Measurements from ENCODE around the gene DLG2. TPM values are rescaled to one million over a fixed set of nuclear protein-coding genes. Genes with fewer than 3 reads are reported as not detected.
A peak's percentile ranks its signal among the peaks of the same experiment; 100 is the strongest.

Gene DLG2
- total RNA-seq, 2 donors from 2014 or later, result 1.9 to 3.2 TPM

DNA sequence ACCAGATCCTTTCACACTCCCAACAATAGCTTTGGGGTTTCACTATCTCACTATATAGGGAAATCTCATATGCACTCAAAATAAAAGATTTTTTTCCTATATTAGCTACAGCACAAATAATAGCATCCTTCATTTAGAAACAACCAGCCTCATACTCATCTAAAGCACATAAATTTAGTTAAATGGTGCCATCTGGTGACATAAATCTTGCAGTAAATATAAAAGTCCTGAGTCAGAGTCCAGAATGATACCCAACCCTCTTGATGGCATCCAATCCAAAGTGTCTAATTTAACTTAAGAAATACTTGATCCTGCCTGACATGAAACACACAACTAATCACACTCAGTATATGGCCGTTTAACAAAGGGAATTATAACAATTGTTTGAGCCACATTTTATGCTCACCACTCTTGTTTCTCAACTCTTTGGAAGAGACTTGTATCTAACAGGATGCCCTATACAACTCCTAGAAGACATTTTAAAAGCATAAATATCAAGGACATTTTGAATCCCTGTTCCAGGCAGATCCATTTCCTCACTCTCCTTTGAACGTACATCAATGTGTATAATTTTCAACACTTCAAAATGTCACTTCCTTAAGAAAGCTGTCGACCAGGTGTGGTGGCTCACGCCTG lies 36.2 kb downstream of the DLG2 start:
- intact Hi-C loops (cut with DNase I, micrococcal nuclease), result no loop called here
- DNase-seq (no peak), ATAC-seq (peak; percentile 77)

- ATAC-seq (no peak), DNase-seq (no peak)
- intact Hi-C loops (cut with DNase I, micrococcal nuclease), result no loop called here
Observed at GRCh38 chr11:85589373-85589772, 37.8 kb downstream of the DLG2 start.

DNA sequence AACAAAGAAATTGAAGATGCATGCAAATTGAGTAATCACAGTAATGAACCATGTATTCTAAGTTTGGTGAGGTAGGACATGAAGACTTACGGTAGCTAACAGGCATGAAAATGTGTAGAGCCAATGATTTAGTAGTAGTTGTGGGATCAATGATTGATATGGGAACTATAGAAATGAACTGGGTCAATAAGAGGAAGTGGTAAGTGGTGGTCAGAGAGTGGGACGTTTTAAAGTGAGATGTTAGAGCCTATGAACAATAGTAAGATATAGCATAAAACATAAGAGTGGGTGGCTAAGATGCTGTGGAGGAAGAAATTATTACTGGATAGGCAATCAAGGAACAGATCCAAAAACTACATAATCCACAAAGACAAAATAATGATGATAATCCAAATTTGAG lies 45.0 kb downstream of the DLG2 start:
- no peak for DNase-seq
- intact Hi-C loops (cut with DNase I, micrococcal nuclease), result no loop called here

DNA sequence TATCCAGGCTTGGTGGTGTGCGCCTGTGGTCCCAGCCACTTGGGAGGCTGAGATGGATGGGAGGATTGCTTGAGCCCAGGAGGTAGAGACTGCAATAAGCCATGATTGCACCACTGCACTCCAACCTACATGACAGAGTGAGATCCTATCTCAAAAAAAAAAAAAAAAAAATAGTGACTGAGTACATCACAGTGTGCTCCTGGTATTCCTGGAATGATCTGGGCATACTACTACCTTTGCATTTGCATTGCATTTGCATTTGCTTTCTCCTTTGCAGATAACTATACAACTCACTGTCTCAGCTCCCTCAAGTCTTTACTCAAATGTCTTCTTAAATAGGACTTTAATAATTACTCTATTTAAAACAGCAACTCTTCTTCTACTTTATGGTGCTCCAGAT lies 51.8 kb downstream of the DLG2 start:
- intact Hi-C loops (cut with DNase I, micrococcal nuclease), result no loop called here
- DNase-seq, result no peak
- no peak for ATAC-seq

More for the DNA sequence above, 45.0 kb downstream of the DLG2 start:
- ATAC-seq, result no peak

GRCh38 chr11:85572056-85572455 lies 55.1 kb downstream of the DLG2 start:
- ATAC-seq, result no peak
- intact Hi-C loops (cut with DNase I, micrococcal nuclease), result no loop called here
- no peak for DNase-seq

- DNase-seq (no peak), ATAC-seq (no peak)
- intact Hi-C loops (cut with DNase I, micrococcal nuclease), result no loop called here
Observed at GRCh38 chr11:85569525-85569924, 57.6 kb downstream of the DLG2 start.

GRCh38 chr11:85558411-85558810 lies 68.7 kb downstream of the DLG2 start:
- intact Hi-C loops (cut with DNase I, micrococcal nuclease), result no loop called here
- ATAC-seq (no peak), DNase-seq (no peak)

GRCh38 chr11:85551881-85552280 lies 75.3 kb downstream of the DLG2 start:
- no peak for ATAC-seq
- intact Hi-C loops (cut with DNase I, micrococcal nuclease), result no loop called here
- DNase-seq, result no peak

GRCh38 chr11:85541683-85542082 lies 85.5 kb downstream of the DLG2 start:
- DNase-seq, result no peak
- intact Hi-C loops (cut with DNase I, micrococcal nuclease), result no loop called here
- ATAC-seq, result no peak

DNA sequence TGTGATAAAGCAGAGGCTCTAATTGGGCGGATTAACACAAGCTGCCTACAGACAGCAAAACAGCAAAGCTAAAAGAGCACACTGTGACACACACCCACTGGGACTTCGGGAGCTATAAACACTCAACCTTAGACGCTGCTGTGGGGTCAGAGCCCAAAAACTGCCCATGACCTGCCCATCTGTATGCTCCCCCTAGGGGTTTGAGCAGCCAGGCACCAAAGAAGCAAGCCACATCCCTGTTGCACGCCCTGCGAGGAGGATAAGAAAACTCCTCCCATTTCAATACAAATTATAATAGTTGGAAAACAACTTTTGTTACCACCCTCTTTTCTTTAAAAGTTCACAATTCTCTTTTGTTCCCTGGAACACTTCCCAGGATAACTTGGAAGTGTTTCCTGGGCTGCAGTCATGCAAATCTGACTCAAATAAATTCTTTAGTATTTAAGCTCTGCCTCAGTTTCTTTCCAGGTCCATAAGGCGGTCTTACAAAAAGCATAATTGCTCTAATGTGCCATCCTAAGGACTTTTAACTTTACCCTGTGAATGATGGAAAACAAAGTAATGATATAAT lies 86.4 kb downstream of the DLG2 start:
- no peak for ATAC-seq
- intact Hi-C loops (cut with DNase I, micrococcal nuclease), result no loop called here
- no peak for DNase-seq

- intact Hi-C loops (cut with DNase I, micrococcal nuclease), result no loop called here
- DNase-seq (no peak), ATAC-seq (no peak)
Observed at GRCh38 chr11:85540181-85540580, 87.0 kb downstream of the DLG2 start.

DNA sequence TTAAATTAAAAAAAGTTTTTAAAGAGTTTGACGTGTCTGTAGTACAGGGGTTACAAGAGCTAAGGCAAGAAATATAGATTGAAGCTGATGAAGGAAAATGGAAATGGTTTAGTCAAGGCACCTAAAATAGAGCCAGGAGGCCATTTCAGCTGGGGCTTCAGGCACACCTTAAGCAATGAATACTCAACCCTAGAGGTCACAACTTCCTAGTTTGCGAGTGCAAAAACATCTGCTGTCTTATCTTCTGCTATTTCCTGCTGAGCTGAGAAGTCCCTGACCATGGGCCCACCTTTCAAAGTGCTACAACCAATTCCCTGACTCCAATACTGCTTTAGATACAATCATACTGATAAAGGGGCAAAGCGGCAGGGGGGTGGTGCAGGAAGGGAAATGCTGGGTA lies 87.4 kb downstream of the DLG2 start:
- intact Hi-C loops (cut with DNase I, micrococcal nuclease), result no loop called here
- ATAC-seq, result no peak
- no peak for DNase-seq

DNA sequence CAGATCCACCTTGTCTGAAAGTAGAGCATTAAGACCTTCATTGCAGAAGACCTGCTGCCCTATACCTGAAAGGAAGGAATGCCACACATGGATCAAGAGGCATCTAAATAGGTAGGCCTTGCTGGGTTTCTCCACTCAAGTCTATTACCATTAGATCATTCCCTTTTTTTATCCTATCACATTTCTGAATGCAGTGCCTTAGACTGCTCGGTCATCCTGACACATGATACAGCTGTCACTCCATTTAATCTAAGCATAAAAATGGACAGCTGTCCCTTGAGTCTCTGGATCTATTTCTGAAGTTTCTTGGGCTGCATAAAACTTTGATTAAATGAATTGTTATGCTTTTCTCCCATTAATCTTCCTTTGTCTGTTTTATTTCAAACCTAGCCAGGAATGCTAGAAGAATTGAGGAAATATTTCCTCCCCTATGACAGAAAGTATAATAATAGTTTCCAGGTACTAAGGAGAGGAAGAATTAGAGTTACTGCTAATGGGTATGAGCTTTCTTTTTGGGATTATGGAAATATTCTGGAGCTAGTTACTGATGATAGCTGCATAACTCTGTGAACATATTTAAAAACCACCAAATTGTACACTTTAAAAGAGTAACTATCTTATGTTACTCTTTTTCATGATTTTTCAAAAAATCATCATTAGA lies 88.0 kb downstream of the DLG2 start:
- DNase-seq (no peak), ATAC-seq (no peak)
- intact Hi-C loops (cut with DNase I, micrococcal nuclease), result no loop called here

DNA sequence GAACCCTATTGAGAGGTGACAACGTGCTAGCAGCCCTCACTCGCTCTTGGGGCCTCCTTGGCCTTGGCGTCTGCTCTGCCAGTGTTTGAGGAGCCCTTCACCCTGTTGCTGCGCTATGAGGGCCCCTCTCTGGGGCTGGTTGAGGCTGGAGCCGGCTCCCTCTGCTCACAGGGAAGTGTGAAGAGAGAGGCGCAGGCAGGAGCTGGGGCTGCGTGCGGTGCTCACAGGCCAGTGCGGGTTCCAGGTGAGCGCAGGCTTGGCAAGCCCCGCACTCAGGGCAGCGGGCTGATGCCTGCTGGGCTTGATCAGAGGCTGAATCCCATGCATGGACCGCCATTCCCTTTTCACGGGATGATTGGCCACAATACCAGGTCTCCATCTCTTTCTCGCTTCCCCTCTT lies 90.7 kb downstream of the DLG2 start:
- intact Hi-C loops (cut with DNase I, micrococcal nuclease), result no loop called here
- DNase-seq (no peak), ATAC-seq (no peak)

DNA sequence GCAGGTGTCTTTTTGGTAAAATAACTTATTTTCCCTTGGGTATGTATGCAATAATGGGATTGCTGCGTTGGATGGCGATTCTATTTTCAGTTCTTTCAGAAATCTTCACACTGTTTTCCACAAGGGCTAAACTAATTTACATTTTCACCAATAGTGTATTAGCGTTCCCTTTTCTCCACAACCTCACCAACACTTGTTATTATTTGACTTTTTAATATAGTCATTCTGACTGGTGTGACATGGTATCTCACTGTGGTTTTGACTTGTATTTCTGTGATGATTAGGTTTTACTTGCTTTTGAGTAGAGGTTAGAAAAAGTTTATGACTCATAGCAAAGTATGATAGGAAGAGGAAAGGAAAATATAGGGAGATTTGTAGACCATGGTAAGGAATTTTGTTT lies 92.3 kb downstream of the DLG2 start:
- DNase-seq (no peak), ATAC-seq (no peak)

GRCh38 chr11:85531191-85531897 lies 95.8 kb downstream of the DLG2 start:
- ATAC-seq (no peak), DNase-seq (no peak)
- intact Hi-C loops (cut with DNase I, micrococcal nuclease), result no loop called here

More for the DNA sequence above, 92.3 kb downstream of the DLG2 start:
- intact Hi-C loops (cut with DNase I, micrococcal nuclease), result no loop called here

DNA sequence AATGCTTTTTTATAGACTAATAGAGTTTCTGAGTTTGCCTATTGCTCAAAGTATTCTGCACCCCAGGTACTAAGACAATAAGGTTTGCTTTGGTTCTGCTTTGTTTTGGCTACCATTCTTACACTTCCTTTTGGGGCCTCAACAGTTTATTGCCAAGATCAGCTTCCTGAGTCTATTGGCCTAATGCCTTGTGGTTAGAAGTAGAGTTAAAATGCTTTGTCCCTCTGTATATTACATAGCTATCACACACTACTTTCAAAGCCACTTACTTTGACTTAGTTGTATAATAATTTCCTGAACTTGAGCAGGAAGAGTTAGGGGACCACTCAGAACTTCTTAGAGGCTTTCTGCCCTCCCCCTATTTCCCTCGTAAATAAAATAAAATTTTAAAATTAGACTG lies 96.5 kb downstream of the DLG2 start:
- intact Hi-C loops (cut with DNase I, micrococcal nuclease), result no loop called here
- DNase-seq (no peak), ATAC-seq (no peak)

DNA sequence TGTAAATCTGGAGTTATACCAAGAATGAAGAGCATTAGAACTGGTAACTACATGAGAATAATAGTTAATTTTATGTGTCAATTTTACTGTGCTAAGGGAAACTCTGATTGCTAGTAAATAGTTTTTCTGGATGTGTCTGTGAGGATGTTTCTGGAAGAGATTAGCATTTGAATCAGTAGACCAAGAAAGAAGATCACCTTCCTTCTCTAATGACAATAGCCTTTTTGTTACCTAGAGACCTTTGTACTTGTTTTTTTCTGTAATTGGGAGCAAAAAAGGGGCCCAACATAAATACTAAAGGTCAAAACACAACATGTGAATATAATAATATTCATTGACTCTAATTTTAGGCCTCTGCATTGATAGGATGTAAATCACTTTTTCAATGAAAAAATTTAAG lies 100.6 kb downstream of the DLG2 start:
- intact Hi-C loops (cut with DNase I, micrococcal nuclease), result no loop called here
- DNase-seq, result no peak
- no peak for ATAC-seq

DNA sequence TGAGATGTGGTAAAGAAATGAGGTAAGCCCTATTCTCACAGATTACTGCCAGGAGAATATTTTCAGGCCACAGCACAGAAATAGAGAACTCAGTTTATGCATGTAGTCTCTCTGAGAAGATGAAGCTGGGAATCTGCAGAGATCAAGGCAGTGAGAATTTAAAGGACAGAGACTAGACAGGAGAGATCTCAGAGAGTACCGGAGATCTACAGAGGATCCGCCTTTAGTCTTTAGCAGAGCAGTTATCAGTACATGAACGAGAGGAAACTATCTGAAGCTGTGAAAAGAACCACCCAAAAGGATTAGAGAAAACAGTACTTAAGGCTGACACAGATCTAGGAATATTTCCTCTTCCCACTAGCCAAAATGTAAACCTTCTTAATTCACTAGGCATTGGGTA lies 101.5 kb downstream of the DLG2 start:
- no peak for DNase-seq
- intact Hi-C loops (cut with DNase I, micrococcal nuclease), result no loop called here
- ATAC-seq, result no peak

GRCh38 chr11:85517272-85517671 lies 109.9 kb downstream of the DLG2 start:
- no peak for DNase-seq
- ATAC-seq, result no peak
- intact Hi-C loops (cut with DNase I, micrococcal nuclease), result no loop called here
